Fibroblast of lung (primary cell): ENCODE measurements around the gene TUBB8B. TPM values are rescaled to one million over a fixed set of nuclear protein-coding genes. Genes with fewer than 3 reads are reported as not detected.
"Not testable (repeated sequence)": the region's sequence is repeated elsewhere in the genome, so short reads cannot be mapped to it uniquely, and the experiment has no call there.

ENCODE experiments used
- DNase-seq, 2 donors: peaks; one replicate each; pipeline versions ENCODE4 v3.0.0 to v3.0.0-alpha.2; 2010; ENCODE audit warnings: low read depth in 2 of 2
- H2AFZ ChIP-seq: 2 replicates; pipeline ENCODE4 v1.5.1; 2012; ENCODE audit warnings: low read length, control low read depth, inconsistent platforms
- H3K27ac ChIP-seq: 2 replicates; pipeline ENCODE4 v1.5.1; 2011; ENCODE audit warnings: low read length, control low read depth; ENCODE audit not compliant: insufficient read depth
- H3K27me3 ChIP-seq: 2 replicates; pipeline ENCODE4 v1.5.1; 2011; ENCODE audit warnings: mild to moderate bottlenecking, low read length; ENCODE audit not compliant: control insufficient read depth, insufficient read depth
- H3K36me3 ChIP-seq: 2 replicates; pipeline ENCODE4 v1.5.1; 2011; ENCODE audit warnings: low read length; ENCODE audit not compliant: control insufficient read depth, insufficient read depth
- H3K4me1 ChIP-seq: 2 replicates; pipeline ENCODE4 v1.5.1; 2011; ENCODE audit warnings: low read length; ENCODE audit not compliant: control insufficient read depth, insufficient read depth; ENCODE audit errors: extremely low read depth
- H3K4me2 ChIP-seq: 2 replicates; pipeline ENCODE4 v1.5.1; 2011; ENCODE audit warnings: low read length, control low read depth; ENCODE audit not compliant: insufficient read depth; ENCODE audit errors: extremely low read depth
- H3K4me3 ChIP-seq, 4 experiments: fragments of 200-600 bp in 1 of 4; sonication (generic) in 1 of 4; replicated peaks in 1 of 4; 2 replicates each; pipeline ENCODE4 v1.5.1; 2011 to 2016; ENCODE audit warnings: low read length in 4 of 4, low read depth in 3 of 4, mild to moderate bottlenecking in 3 of 4, control low read depth in 2 of 4, inconsistent platforms in 1 of 4, mixed read lengths in 1 of 4; ENCODE audit not compliant: insufficient read depth in 1 of 4; ENCODE audit errors: control extremely low read depth in 1 of 4
- H3K79me2 ChIP-seq: 2 replicates; pipeline ENCODE4 v1.5.1; 2012; ENCODE audit warnings: mild to moderate bottlenecking, low read length, inconsistent platforms; ENCODE audit not compliant: control insufficient read depth, insufficient read depth
- H3K9ac ChIP-seq: 2 replicates; pipeline ENCODE4 v1.5.1; 2011; ENCODE audit warnings: mild to moderate bottlenecking, low read length, control low read depth; ENCODE audit not compliant: insufficient read depth
- H3K9me3 ChIP-seq: 2 replicates; pipeline ENCODE4 v1.5.1; 2012; ENCODE audit warnings: low read depth, low read length; ENCODE audit not compliant: control insufficient read depth, insufficient read depth
- H4K20me1 ChIP-seq: 2 replicates; pipeline ENCODE4 v1.5.1; 2011; ENCODE audit warnings: low read length; ENCODE audit not compliant: control insufficient read depth, insufficient read depth; ENCODE audit errors: extremely low read depth
- polyA plus RNA-seq, 2 donors: library from polyadenylated mRNA; depleted of rRNA in 1 of 2; stranded (reverse) in 1 of 2; unstranded in 1 of 2; fragments of >200 nt; gene quantifications; 2 replicates each; pipeline ENCODE4 v1.2.1, GENCODE V29; 2011 to 2012; ENCODE audit warnings: missing spikeins in 1 of 2
- total RNA-seq: library from RNA; depleted of rRNA; stranded (reverse); fragments of >200 nt; gene quantifications from 2 replicates; pipeline ENCODE4 v1.2.1, GENCODE V29; 2014

The TUBB8B gene
- total and polyA plus RNA-seq, 2 donors (not counting 1 experiment from before 2014, with no cell fraction given): 0.11 TPM; not detected in 1

- H3K9ac ChIP-seq, H3K36me3 ChIP-seq, H3K9me3 ChIP-seq, H2AFZ ChIP-seq, H4K20me1 ChIP-seq, DNase-seq, H3K27me3 ChIP-seq, H3K27ac ChIP-seq, H3K4me1 ChIP-seq, H3K4me3 ChIP-seq, H3K4me2 ChIP-seq, H3K79me2 ChIP-seq: not testable (repeated sequence)
Observed at GRCh38 chr18:75525-76160, 26.2 kb upstream of the TUBB8B start.

- H4K20me1 ChIP-seq, H3K9me3 ChIP-seq, H3K4me2 ChIP-seq: not testable (repeated sequence)
Observed at GRCh38 chr18:73181-73777, 23.9 kb upstream of the TUBB8B start.

GRCh38 chr18:67701-68100 lies 18.3 kb upstream of the TUBB8B start:
- H3K4me2 ChIP-seq, DNase-seq, H3K27ac ChIP-seq, H3K9ac ChIP-seq, H3K79me2 ChIP-seq, H3K9me3 ChIP-seq, H3K27me3 ChIP-seq, H3K4me1 ChIP-seq, H3K36me3 ChIP-seq, H4K20me1 ChIP-seq, H2AFZ ChIP-seq, H3K4me3 ChIP-seq: not testable (repeated sequence)

More at GRCh38 chr18:73181-73777, 23.9 kb upstream of the TUBB8B start:
- not testable (repeated sequence) for H2AFZ ChIP-seq, H3K27me3 ChIP-seq, H3K79me2 ChIP-seq, H3K4me3 ChIP-seq, H3K4me1 ChIP-seq, H3K27ac ChIP-seq, H3K36me3 ChIP-seq, DNase-seq, H3K9ac ChIP-seq

DNA sequence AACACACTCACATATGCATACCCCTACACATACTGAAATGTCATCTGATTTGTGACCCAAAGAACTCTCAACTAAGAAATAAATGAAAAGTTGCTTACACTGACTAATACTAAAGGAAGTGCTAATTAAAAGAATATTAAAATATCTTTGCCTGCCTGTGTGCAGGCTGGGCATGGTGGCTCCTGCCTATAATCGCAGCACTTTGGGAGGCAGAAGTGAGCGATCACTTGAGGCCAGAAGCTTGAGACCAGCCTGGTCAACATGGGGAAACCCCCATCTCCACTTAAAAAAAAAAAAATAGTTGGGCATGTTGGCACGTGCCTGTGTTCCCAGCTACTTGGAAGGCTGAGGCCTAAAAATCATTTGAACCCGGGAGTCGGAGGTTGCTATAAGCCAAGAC lies 14.9 kb upstream of the TUBB8B start:
- H2AFZ ChIP-seq, H3K27ac ChIP-seq, H3K4me2 ChIP-seq, H3K36me3 ChIP-seq, H3K4me1 ChIP-seq, DNase-seq, H3K9ac ChIP-seq, H3K79me2 ChIP-seq, H3K4me3 ChIP-seq, H4K20me1 ChIP-seq, H3K9me3 ChIP-seq, H3K27me3 ChIP-seq: not testable (repeated sequence)

- DNase-seq, H3K4me1 ChIP-seq, H3K4me3 ChIP-seq: not testable (repeated sequence)
Observed at GRCh38 chr18:63656-64055, 14.2 kb upstream of the TUBB8B start.

DNA sequence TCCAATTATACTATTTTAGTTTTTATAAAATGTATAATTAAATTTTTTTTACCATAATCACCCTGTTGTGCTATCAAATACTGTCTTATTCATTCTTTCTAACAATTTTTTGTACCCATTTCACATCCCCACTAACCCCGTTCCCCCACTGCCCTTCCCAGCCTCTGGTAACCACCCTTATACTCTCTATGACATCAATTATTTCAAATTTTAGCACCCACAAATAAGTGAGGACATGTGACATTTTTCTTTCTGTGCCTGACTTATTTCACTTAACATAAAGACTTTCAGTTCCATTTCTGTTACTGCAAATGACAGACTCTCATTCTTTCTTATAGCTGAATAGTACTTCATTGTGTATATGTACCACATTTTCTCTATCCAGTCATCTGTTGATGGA lies 5.0 kb upstream of the TUBB8B start:
- not testable (repeated sequence) for DNase-seq, H3K27ac ChIP-seq, H3K4me3 ChIP-seq, H3K79me2 ChIP-seq, H3K27me3 ChIP-seq, H2AFZ ChIP-seq, H3K4me2 ChIP-seq, H3K36me3 ChIP-seq, H3K9ac ChIP-seq, H3K4me1 ChIP-seq, H3K9me3 ChIP-seq, H4K20me1 ChIP-seq

More at GRCh38 chr18:63656-64055, 14.2 kb upstream of the TUBB8B start:
- H3K9me3 ChIP-seq, H3K27ac ChIP-seq, H4K20me1 ChIP-seq, H3K9ac ChIP-seq, H2AFZ ChIP-seq, H3K27me3 ChIP-seq, H3K36me3 ChIP-seq, H3K79me2 ChIP-seq, H3K4me2 ChIP-seq: not testable (repeated sequence)

GRCh38 chr18:48696-49095 lies 719 bp downstream of the TUBB8B start:
- not testable (repeated sequence) for H3K4me3 ChIP-seq, H3K27ac ChIP-seq

More at GRCh38 chr18:48696-49095, 719 bp downstream of the TUBB8B start:
- not testable (repeated sequence) for DNase-seq, H3K27me3 ChIP-seq, H3K4me1 ChIP-seq, H3K79me2 ChIP-seq, H3K9ac ChIP-seq, H4K20me1 ChIP-seq, H3K4me2 ChIP-seq, H2AFZ ChIP-seq, H3K9me3 ChIP-seq, H3K36me3 ChIP-seq
